Thyroid gland (tissue), 4 donors: ENCODE results near the gene DYTN. TPM values are rescaled to one million over a fixed set of nuclear protein-coding genes. Genes with fewer than 3 reads are reported as not detected.

Experiments used
- DNase-seq, 2 donors: peaks; one replicate each; pipeline ENCODE4 v3.0.0-alpha.2; 2019
- H3K27ac ChIP-seq, 3 donors: fragments of 200-600 bp; sonication (generic); 1 replicate in 2 of 3; 2 replicates in 1 of 3; pipeline ENCODE4 v1.5.1; 2016 to 2019; ENCODE audit warnings: mild to moderate bottlenecking in 1 of 3, moderate library complexity in 1 of 3
- H3K27me3 ChIP-seq: fragments of 200-600 bp; sonication (generic); one replicate; pipeline ENCODE4 v1.5.1; 2019
- H3K36me3 ChIP-seq, 2 donors: fragments of 200-600 bp; sonication (generic); one replicate each; pipeline ENCODE4 v1.5.1; 2016 to 2019
- H3K4me1 ChIP-seq, 2 donors: fragments of 200-600 bp; sonication (generic); one replicate each; pipeline ENCODE4 v1.5.1; 2017 to 2019
- H3K4me3 ChIP-seq, 3 donors: fragments of 200-600 bp; sonication (generic); replicated peaks in 1 of 3; 1 replicate in 2 of 3; 2 replicates in 1 of 3; pipeline ENCODE4 v1.5.1; 2016; ENCODE audit warnings: mild to moderate bottlenecking in 1 of 3
- H3K9me3 ChIP-seq: fragments of 200-600 bp; sonication (generic); one replicate; pipeline ENCODE4 v1.5.1; 2017
- POLR2A ChIP-seq, 2 donors: fragments of 450-650 bp; IDR thresholded peaks; one replicate each; pipeline ENCODE4 v1.6.1; 2017; ENCODE audit warnings: antibody characterized with exemption in 2 of 2, mild to moderate bottlenecking in 2 of 2, moderate library complexity in 1 of 2
- WGBS, 2 donors: methylation state at CpG; one replicate each; pipeline ENCODE4 v1.1.5; 2017; 5-methylcytosine and 5-hydroxymethylcytosine counted together
- intact Hi-C: fragments of 100-400 bp; cut with DNase I; formaldehyde crosslinking; loops from one replicate; pipeline ENCODE4 v1.15.1; 2023
- total RNA-seq, 4 donors: library from RNA; depleted of rRNA; stranded (reverse); fragments of >200 nt; gene quantifications; one replicate each; pipeline ENCODE4 v1.2.3, GENCODE V29; 2016
- TF ChIP-seq, protein P1 (sequence below), 6 experiments: fragments of 200-600 bp in 3 of 6; fragments of 450-650 bp in 3 of 6; sonication (generic) in 3 of 6; IDR thresholded peaks; one replicate each; pipeline ENCODE4 v1.5.1; 2016 to 2019; ENCODE audit warnings: antibody characterized with exemption in 6 of 6, mild to moderate bottlenecking in 2 of 6, inconsistent platforms in 1 of 6, moderate library complexity in 1 of 6

DYTN gene
- total RNA-seq, 4 donors from 2014 or later: not detected

GRCh38 chr2:206713746-206714145, 4.5 kb downstream of the DYTN start:
- H3K36me3 ChIP-seq: no peaks in the 10 kb centered on the region
- H3K9me3 ChIP-seq: no peaks in the 10 kb centered on the region
- no peak overlapping the region for H3K27ac ChIP-seq
- H3K4me3 ChIP-seq: no peak overlapping the region
- 70 to 71% methylated on average over 4 of the region's 4 CpGs for WGBS, 2 donors
- no peak for DNase-seq
- intact Hi-C loops: no loop called here
- no peaks in the 10 kb centered on the region for H3K4me1 ChIP-seq
- TF ChIP-seq, protein P1, sequence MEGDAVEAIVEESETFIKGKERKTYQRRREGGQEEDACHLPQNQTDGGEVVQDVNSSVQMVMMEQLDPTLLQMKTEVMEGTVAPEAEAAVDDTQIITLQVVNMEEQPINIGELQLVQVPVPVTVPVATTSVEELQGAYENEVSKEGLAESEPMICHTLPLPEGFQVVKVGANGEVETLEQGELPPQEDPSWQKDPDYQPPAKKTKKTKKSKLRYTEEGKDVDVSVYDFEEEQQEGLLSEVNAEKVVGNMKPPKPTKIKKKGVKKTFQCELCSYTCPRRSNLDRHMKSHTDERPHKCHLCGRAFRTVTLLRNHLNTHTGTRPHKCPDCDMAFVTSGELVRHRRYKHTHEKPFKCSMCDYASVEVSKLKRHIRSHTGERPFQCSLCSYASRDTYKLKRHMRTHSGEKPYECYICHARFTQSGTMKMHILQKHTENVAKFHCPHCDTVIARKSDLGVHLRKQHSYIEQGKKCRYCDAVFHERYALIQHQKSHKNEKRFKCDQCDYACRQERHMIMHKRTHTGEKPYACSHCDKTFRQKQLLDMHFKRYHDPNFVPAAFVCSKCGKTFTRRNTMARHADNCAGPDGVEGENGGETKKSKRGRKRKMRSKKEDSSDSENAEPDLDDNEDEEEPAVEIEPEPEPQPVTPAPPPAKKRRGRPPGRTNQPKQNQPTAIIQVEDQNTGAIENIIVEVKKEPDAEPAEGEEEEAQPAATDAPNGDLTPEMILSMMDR (IDR thresholded peaks at IDR 0.05): no peak
- no peak for TF ChIP-seq POLR2A (IDR thresholded peaks at IDR 0.05)
- H3K27me3 ChIP-seq: no peaks in the 10 kb centered on the region

- DNase-seq: no peak
- H3K4me1 ChIP-seq: no peaks in the 10 kb centered on the region
- H3K36me3 ChIP-seq: no peaks in the 10 kb centered on the region
- intact Hi-C loops: no loop called here
- no peaks in the 10 kb centered on the region for H3K27me3 ChIP-seq
- H3K27ac ChIP-seq: no peak overlapping the region
- no peaks in the 10 kb centered on the region for H3K9me3 ChIP-seq
- no peak overlapping the region for H3K4me3 ChIP-seq
- 78 to 80% methylated on average over 5 of the region's 5 CpGs for WGBS, 2 donors
- TF ChIP-seq, protein P1 (IDR thresholded peaks at IDR 0.05): no peak
- TF ChIP-seq POLR2A (IDR thresholded peaks at IDR 0.05): no peak
These were observed 9.9 kb downstream of the DYTN start for GRCh38 chr2:206708286-206708685.

GRCh38 chr2:206707164-206707701, 11.0 kb downstream of the DYTN start:
- intact Hi-C loops: no loop called here
- H3K4me3 ChIP-seq: no peak overlapping the region
- no peaks in the 10 kb centered on the region for H3K4me1 ChIP-seq
- WGBS, 2 donors: 72 to 79% methylated on average over 10 of the region's 10 CpGs
- no peak overlapping the region for H3K27ac ChIP-seq
- DNase-seq: no peak
- no peaks in the 10 kb centered on the region for H3K36me3 ChIP-seq
- H3K9me3 ChIP-seq: no peaks in the 10 kb centered on the region
- TF ChIP-seq, protein P1 (IDR thresholded peaks at IDR 0.05): no peak
- no peak for TF ChIP-seq POLR2A (IDR thresholded peaks at IDR 0.05)
- no peaks in the 10 kb centered on the region for H3K27me3 ChIP-seq

DNA sequence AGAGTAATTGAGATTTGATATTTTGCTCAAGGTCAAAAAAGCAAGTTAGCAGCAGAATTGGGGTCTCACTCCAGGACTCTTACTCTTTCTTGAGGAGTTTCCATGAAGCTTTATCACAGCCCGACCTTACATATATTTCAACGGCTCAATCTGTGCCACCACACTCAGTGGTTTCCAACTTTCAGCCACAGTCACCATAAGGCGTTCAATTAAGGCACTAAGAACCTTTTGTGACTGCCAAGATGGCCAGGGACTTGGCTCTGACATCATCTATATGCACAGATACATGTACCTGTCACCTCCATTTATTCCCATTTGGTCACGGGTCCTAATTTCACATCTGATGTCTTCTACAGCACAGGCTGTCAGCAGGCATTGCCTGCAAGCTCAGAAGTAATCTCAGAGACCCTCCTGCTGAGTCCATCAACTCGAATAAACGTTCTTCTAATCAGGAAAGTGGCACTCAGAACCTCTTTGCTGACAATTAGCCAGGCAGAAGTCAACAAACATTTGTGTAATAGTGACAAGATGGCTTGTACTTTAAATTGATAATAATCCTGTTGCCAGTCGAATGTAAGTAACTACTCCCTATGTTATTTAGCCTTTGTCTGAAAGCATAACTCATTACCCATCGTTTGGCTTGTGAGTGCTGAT, 16.1 kb downstream of the DYTN start:
- H3K27ac ChIP-seq: no peak overlapping the region
- no peak for TF ChIP-seq POLR2A (IDR thresholded peaks at IDR 0.05)
- TF ChIP-seq, protein P1 (IDR thresholded peaks at IDR 0.05): no peak
- H3K4me3 ChIP-seq: no peak overlapping the region
- WGBS, 2 donors: 49% methylated on average over 8 of the region's 8 CpGs
- intact Hi-C loops: no loop called here
- H3K36me3 ChIP-seq: no peaks in the 10 kb centered on the region
- no peaks in the 10 kb centered on the region for H3K9me3 ChIP-seq
- no peaks in the 10 kb centered on the region for H3K4me1 ChIP-seq
- DNase-seq: no peak
- H3K27me3 ChIP-seq: no peaks in the 10 kb centered on the region

GRCh38 chr2:206700156-206700555, 18.0 kb downstream of the DYTN start:
- H3K27me3 ChIP-seq: no peaks in the 10 kb centered on the region
- 48 to 51% methylated on average over 8 of the region's 8 CpGs for WGBS, 2 donors
- H3K4me1 ChIP-seq: no peaks in the 10 kb centered on the region
- DNase-seq: no peak
- no peak overlapping the region for H3K27ac ChIP-seq
- H3K36me3 ChIP-seq: no peaks in the 10 kb centered on the region
- TF ChIP-seq, protein P1 (IDR thresholded peaks at IDR 0.05): no peak
- no peak for TF ChIP-seq POLR2A (IDR thresholded peaks at IDR 0.05)
- H3K4me3 ChIP-seq: no peak overlapping the region
- intact Hi-C loops: no loop called here
- no peaks in the 10 kb centered on the region for H3K9me3 ChIP-seq
